WTC11 (cell line): ENCODE data around the gene DNAI1.
A peak's percentile ranks its signal among the peaks of the same experiment; 100 is the strongest.

ENCODE experiments used
- CBFB ChIP-seq: sonication (generic); formaldehyde crosslinking; IDR thresholded peaks from 2 replicates; pipeline ENCODE4 v1.8.1; 2022; ENCODE audit warnings: mild to moderate bottlenecking, low read depth, missing genetic modification reagents
- CREB1 ChIP-seq: sonication (generic); formaldehyde crosslinking; IDR thresholded peaks from 2 replicates; pipeline ENCODE4 v1.8.0; 2023; ENCODE audit warnings: mild to moderate bottlenecking, missing genetic modification reagents
- CREM ChIP-seq: sonication (generic); formaldehyde crosslinking; IDR thresholded peaks from 2 replicates; pipeline ENCODE4 v1.8.1; 2022; ENCODE audit warnings: mild to moderate bottlenecking, missing genetic modification reagents, moderate library complexity
- CTCF ChIP-seq: fragments of 200-600 bp; IDR thresholded peaks from 2 replicates; pipeline ENCODE4 v1.8.0; 2022; ENCODE audit warnings: antibody characterized with exemption
- FOXP1 ChIP-seq: sonication (generic); formaldehyde crosslinking; IDR thresholded peaks from 2 replicates; pipeline ENCODE4 v1.8.0; 2022; ENCODE audit warnings: missing genetic modification reagents, mild to moderate bottlenecking, moderate library complexity, borderline replicate concordance
- HMGXB4 ChIP-seq: sonication (generic); formaldehyde crosslinking; IDR thresholded peaks from 2 replicates; pipeline ENCODE4 v1.8.1; 2023; ENCODE audit warnings: mild to moderate bottlenecking, moderate library complexity, missing genetic modification reagents
- NR3C1 ChIP-seq: sonication (generic); formaldehyde crosslinking; conservative IDR thresholded peaks from 2 replicates; pipeline ENCODE4 v1.8.1; 2023; ENCODE audit warnings: low read depth, mild to moderate bottlenecking, missing genetic modification reagents
- SMAD4 ChIP-seq: sonication (generic); formaldehyde crosslinking; IDR thresholded peaks from 2 replicates; pipeline ENCODE4 v1.8.0; 2022; ENCODE audit warnings: mild to moderate bottlenecking, missing genetic modification reagents
- USF2 ChIP-seq: sonication (generic); formaldehyde crosslinking; IDR thresholded peaks from 2 replicates; pipeline ENCODE4 v1.8.1; 2023; ENCODE audit warnings: mild to moderate bottlenecking, missing genetic modification reagents, moderate library complexity

- TF ChIP-seq CTCF = no peak
- no peak for TF ChIP-seq HMGXB4 (CRISPR knock-in tag)
- TF ChIP-seq CREB1 (CRISPR knock-in tag) = no peak
- TF ChIP-seq USF2 (CRISPR knock-in tag) = 0 out of 2 replicates have a peak, but pooled peaks have one; percentile 8
- TF ChIP-seq FOXP1 (CRISPR knock-in tag) = 0 out of 2 replicates have a peak, but pooled peaks have one; percentile 14
- TF ChIP-seq CBFB (CRISPR knock-in tag) = no peak
- no peak for TF ChIP-seq CREM
- no peak for TF ChIP-seq NR3C1
- no peak for TF ChIP-seq SMAD4 (CRISPR knock-in tag)
These were observed at the start of gene DNAI1, which contains the start of gene FAM219A for GRCh38 chr9:34458013-34458958.
